ENCODE measurements around the gene NOS2. TPM values are rescaled to one million over a fixed set of nuclear protein-coding genes. Genes with fewer than 3 reads are reported as not detected.

Gene NOS2
- total and polyA plus RNA-seq, 8 donors, result 0.03 to 0.43 (median 0.08) TPM; not detected in 1

DNA sequence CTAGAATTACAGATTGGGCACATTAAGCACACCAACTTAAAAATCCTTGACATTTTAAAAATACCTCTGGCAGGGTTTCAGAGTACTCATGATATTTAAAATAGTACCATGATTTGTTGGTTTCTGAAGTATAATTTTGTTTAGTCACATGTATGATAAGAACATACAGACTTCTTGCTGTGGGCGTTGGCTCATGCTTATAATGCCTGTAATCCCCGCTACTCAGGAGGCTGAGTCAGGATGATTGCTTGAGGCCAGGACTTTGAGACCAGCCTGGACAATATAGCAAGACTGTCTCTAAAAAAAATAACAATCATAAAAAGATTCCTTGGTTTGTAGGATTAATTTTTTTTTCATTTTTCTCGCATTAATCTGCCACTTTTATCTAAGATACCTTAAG is 78.5 kb downstream of the NOS2 start:
- H3K36me3 ChIP-seq, result no peaks in the 10 kb centered on the region
- DNase-seq (no peak), ATAC-seq (no peak), FAIRE-seq (no peak)
- intact Hi-C loops (cut with DNase I), result no loop called here
- H3K9me3 ChIP-seq, result no peaks in the 10 kb centered on the region
- H3K27ac ChIP-seq, result no peak overlapping the region
- H3K27me3 ChIP-seq, result no peaks in the 10 kb centered on the region
- no peaks in the 10 kb centered on the region for H3K4me1 ChIP-seq
- no peak overlapping the region for H3K4me3 ChIP-seq
- TF ChIP-seq, protein P1, sequence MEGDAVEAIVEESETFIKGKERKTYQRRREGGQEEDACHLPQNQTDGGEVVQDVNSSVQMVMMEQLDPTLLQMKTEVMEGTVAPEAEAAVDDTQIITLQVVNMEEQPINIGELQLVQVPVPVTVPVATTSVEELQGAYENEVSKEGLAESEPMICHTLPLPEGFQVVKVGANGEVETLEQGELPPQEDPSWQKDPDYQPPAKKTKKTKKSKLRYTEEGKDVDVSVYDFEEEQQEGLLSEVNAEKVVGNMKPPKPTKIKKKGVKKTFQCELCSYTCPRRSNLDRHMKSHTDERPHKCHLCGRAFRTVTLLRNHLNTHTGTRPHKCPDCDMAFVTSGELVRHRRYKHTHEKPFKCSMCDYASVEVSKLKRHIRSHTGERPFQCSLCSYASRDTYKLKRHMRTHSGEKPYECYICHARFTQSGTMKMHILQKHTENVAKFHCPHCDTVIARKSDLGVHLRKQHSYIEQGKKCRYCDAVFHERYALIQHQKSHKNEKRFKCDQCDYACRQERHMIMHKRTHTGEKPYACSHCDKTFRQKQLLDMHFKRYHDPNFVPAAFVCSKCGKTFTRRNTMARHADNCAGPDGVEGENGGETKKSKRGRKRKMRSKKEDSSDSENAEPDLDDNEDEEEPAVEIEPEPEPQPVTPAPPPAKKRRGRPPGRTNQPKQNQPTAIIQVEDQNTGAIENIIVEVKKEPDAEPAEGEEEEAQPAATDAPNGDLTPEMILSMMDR (IDR thresholded peaks at IDR 0.05), result no peak
- 71 to 78% methylated on average over 3 of the region's 3 CpGs for WGBS, 2 donors

Other genes starting within 250 kb of the NOS2 start
- gene LGALS9, start 169.3 kb downstream of the NOS2 start, total RNA-seq, result 10 to 100 TPM in 4 of 6 donors, 1 to 10 TPM in 2; 5.2 to 77.3 (median 13.5) TPM
- 10 to 100 TPM; 20.9 to 29.8 TPM for gene LGALS9, start 169.3 kb downstream of the NOS2 start, polyA plus RNA-seq
- gene LYRM9, start 92.8 kb upstream of the NOS2 start, total RNA-seq, result 10 to 100 TPM in 2 of 6 donors, 1 to 10 TPM in 4; 4.8 to 11.1 (median 8.4) TPM
- gene LYRM9, start 92.8 kb upstream of the NOS2 start, polyA plus RNA-seq, result 10 to 100 TPM; 15.3 to 17.7 TPM
- 10 to 100 TPM in 5 of 6 donors, 1 to 10 TPM in 1; 9.8 to 16.7 (median 14.8) TPM for gene NLK, start 242.1 kb upstream of the NOS2 start, total RNA-seq
- 10 to 100 TPM; 11.6 to 12.2 TPM for gene NLK, start 242.1 kb upstream of the NOS2 start, polyA plus RNA-seq